OCI-LY7 (cell line): Measurements from ENCODE around the gene IMPDH1. TPM values are rescaled to one million over a fixed set of nuclear protein-coding genes. Genes with fewer than 3 reads are reported as not detected.

Source experiments
- BruUV-seq: library from RNA; stranded (reverse); fragments of 400-500 nt; replicated peaks from 2 replicates; lab custom pipeline; 2021; lab: Mats Ljungman, UMichigan
- CTCF ChIA-PET: fragments of 300-600 bp; sonication (Branson Sonifier 250); formaldehyde crosslinking; loops from one replicate; lab custom pipeline; 2022; ENCODE audit warnings: antibody characterized with exemption; ENCODE audit not compliant: unreplicated experiment; lab: Charles Lee
- POLR2A ChIA-PET: fragments of 300-600 bp; sonication (Branson Sonifier 250); formaldehyde crosslinking; loops from one replicate; lab custom pipeline; 2022; ENCODE audit warnings: antibody characterized with exemption; lab: Charles Lee
- DNase-seq: peaks from one replicate; pipeline ENCODE4 v3.0.0-alpha.2; 2015; ENCODE audit warnings: low spot score
- H2AFZ ChIP-seq: fragments of 200-600 bp; sonication (generic), shearing (Covaris generic); 2 replicates; pipeline ENCODE4 v1.6.1; 2014; ENCODE audit warnings: mild to moderate bottlenecking, antibody characterized with exemption, low read length, moderate library complexity
- H3K27ac ChIP-seq: fragments of 200-600 bp; sonication (generic); 2 replicates; pipeline ENCODE4 v1.5.1; 2014; ENCODE audit warnings: mixed run types, low read depth, mild to moderate bottlenecking, moderate library complexity, low read length, inconsistent platforms; ENCODE audit not compliant: poor library complexity, severe bottlenecking
- H3K36me3 ChIP-seq: fragments of 200-600 bp; sonication (generic); 2 replicates; pipeline ENCODE4 v1.6.1; 2014; ENCODE audit warnings: mild to moderate bottlenecking, antibody characterized with exemption, low read length, moderate library complexity, mixed read lengths; ENCODE audit not compliant: insufficient read depth
- H3K4me1 ChIP-seq: fragments of 200-600 bp; sonication (generic); 2 replicates; pipeline ENCODE4 v1.5.1; 2014; ENCODE audit warnings: mild to moderate bottlenecking, low read length; ENCODE audit not compliant: insufficient read depth, poor library complexity, severe bottlenecking
- H3K4me2 ChIP-seq: fragments of 200-600 bp; sonication (generic); 2 replicates; pipeline ENCODE4 v1.6.1; 2014; ENCODE audit warnings: mild to moderate bottlenecking, low read length
- H3K4me3 ChIP-seq: fragments of 200-600 bp; sonication (generic); 2 replicates; pipeline ENCODE4 v1.5.1; 2014; ENCODE audit warnings: mild to moderate bottlenecking, low read depth, low read length; ENCODE audit not compliant: poor library complexity, severe bottlenecking
- H3K79me2 ChIP-seq: fragments of 200-600 bp; sonication (generic); 2 replicates; pipeline ENCODE4 v1.6.1; 2016; ENCODE audit warnings: low read depth, mild to moderate bottlenecking, low read length, moderate library complexity, mixed read lengths; ENCODE audit not compliant: insufficient read depth
- H3K9me2 ChIP-seq: fragments of 200-600 bp; sonication (generic); 2 replicates; pipeline ENCODE4 v1.6.1; 2016; ENCODE audit warnings: mild to moderate bottlenecking, low read length, mixed read lengths; ENCODE audit not compliant: insufficient read depth
- H3K9me3 ChIP-seq: fragments of 200-600 bp; sonication (generic); 2 replicates; pipeline ENCODE4 v1.6.1; 2014; ENCODE audit warnings: mild to moderate bottlenecking, mixed run types, low read length, mixed read lengths
- H4K20me1 ChIP-seq: fragments of 200-600 bp; sonication (generic); 2 replicates; pipeline ENCODE4 v1.6.1; 2014; ENCODE audit warnings: mild to moderate bottlenecking, antibody characterized with exemption, low read length, moderate library complexity, mixed read lengths; ENCODE audit not compliant: insufficient read depth
- EZH2phosphoT487 ChIP-seq: fragments of 200-600 bp; sonication (generic); IDR thresholded peaks from 2 replicates; pipeline ENCODE4 v1.6.1; 2018; ENCODE audit warnings: low read depth, borderline replicate concordance, mild to moderate bottlenecking, mixed run types, antibody characterized with exemption, low read length, moderate library complexity, mixed read lengths
- intact Hi-C: fragments of 100-400 bp; cut with micrococcal nuclease; formaldehyde crosslinking; loops from one replicate; pipeline ENCODE4 v1.10.0; 2022; ENCODE audit not compliant: unreplicated experiment
- total RNA-seq, 2 experiments: library from RNA; depleted of rRNA in 1 of 2; stranded (reverse); fragments of >200 nt in 1 of 2; shearing (Covaris generic) in 1 of 2; gene quantifications; 2 replicates each; pipeline ENCODE4 v1.2.3, GENCODE V29; 2014 to 2022
- TF ChIP-seq, protein P1 (sequence below): fragments of 200-600 bp; sonication (generic); conservative IDR thresholded peaks from 2 replicates; pipeline ENCODE4 v1.5.1; 2014; ENCODE audit warnings: mild to moderate bottlenecking, antibody characterized with exemption, low read length, moderate library complexity, mixed read lengths

IMPDH1 gene
- total RNA-seq, 2 experiments from 2014 or later, result 26.6 to 50.5 TPM

DNA sequence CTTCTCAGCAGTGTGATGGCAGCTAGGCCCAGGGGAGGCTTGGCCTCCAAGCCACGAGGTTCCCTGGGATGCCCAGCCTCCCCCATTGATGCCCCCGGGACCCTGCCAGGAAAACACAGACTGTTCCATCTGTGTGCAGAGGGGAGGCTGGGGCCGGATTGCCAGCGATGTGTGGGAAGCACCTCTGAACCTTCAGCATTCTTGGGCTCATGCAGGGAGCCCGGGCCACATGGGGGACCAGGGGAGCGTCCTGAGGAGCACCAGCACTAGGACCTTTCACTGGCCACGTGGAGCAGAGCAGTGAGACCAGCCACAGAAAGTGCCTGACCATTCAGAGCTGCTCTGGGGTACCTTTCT is 2.6 kb downstream of the IMPDH1 start:
- H3K9me2 ChIP-seq, result no peaks in the 10 kb centered on the region
- H3K27ac ChIP-seq, result no peak overlapping the region
- DNase-seq, result no peak
- no TSS peak for BruUV-seq
- POLR2A ChIA-PET, result no interaction called here
- peaks cover 10% of the 10 kb centered on the region; the same call in 1 of the 2 replicates for H3K79me2 ChIP-seq
- intact Hi-C loops, result no loop called here
- no peak overlapping the region for H3K4me3 ChIP-seq
- H3K4me1 ChIP-seq, result peaks cover 23% of the 10 kb centered on the region
- no peaks in the 10 kb centered on the region for H3K36me3 ChIP-seq
- no peak overlapping the region for H3K4me2 ChIP-seq
- H3K9me3 ChIP-seq, result no peaks in the 10 kb centered on the region
- H4K20me1 ChIP-seq, result no peaks in the 10 kb centered on the region
- H2AFZ ChIP-seq, result no peak overlapping the region
- CTCF ChIA-PET, result interaction anchor here (1.0 kb wide), 1 partner anchor 53 kb away, joined by 4 read pairs; no protein-coding TSS in a partner anchor
- TF ChIP-seq, protein P1, sequence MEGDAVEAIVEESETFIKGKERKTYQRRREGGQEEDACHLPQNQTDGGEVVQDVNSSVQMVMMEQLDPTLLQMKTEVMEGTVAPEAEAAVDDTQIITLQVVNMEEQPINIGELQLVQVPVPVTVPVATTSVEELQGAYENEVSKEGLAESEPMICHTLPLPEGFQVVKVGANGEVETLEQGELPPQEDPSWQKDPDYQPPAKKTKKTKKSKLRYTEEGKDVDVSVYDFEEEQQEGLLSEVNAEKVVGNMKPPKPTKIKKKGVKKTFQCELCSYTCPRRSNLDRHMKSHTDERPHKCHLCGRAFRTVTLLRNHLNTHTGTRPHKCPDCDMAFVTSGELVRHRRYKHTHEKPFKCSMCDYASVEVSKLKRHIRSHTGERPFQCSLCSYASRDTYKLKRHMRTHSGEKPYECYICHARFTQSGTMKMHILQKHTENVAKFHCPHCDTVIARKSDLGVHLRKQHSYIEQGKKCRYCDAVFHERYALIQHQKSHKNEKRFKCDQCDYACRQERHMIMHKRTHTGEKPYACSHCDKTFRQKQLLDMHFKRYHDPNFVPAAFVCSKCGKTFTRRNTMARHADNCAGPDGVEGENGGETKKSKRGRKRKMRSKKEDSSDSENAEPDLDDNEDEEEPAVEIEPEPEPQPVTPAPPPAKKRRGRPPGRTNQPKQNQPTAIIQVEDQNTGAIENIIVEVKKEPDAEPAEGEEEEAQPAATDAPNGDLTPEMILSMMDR, result no peak
- TF ChIP-seq EZH2phosphoT487, result no peak

DNA sequence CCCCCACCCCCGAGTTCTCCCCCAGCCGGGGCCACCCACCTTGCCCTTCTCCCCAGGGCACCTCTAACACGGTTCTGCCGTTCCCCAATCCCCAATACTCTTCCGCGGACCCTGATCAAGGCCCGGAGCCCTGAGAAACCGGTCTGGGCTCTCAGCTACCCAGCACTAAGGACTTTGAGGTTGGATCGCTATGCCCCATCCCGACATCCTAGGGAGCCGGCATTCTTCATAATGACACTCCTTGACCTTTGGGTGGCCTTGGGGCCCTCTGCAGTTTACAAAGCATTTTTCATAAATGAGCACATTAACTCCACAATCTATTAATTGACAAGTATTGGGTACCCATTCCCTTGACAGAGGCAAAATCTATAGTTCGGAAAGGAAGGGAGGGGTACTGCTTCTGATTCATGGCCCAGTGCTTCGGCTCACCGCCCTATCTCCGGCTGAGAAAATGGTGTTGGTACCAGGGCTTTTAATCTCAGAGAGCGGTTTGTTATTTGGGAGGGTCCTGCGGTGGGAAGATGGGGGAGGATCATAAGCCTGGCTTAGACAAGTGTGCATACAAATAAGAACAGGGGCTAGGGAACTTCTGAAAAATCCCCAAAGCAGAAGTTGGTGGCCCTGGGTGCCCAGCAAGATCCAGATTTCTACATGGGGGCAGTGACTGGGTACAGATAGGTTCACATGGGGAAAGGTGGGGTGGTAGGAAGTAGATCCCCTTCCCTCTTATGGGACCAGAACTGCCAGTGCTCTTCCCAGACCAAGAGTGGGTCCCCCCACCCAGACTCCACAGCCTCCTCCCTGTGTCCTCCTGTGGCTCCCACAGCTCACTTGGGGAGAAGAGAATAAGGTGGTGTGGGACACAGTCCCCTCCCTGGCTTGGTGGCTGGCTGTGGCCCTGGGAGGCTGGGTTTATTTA is 3.2 kb downstream of the IMPDH1 start:
- Histone ChIP-seq H3K9me2 (no peaks in the 10 kb centered on the region), H3K79me2 (peaks cover 10% of the 10 kb centered on the region; the same call in 1 of the 2 replicates), H3K36me3 (no peaks in the 10 kb centered on the region), H2AFZ (no peak overlapping the region), H3K4me1 (peaks cover 23% of the 10 kb centered on the region), H3K9me3 (no peaks in the 10 kb centered on the region), H3K4me3 (no peak overlapping the region), H3K27ac (no peak overlapping the region), H4K20me1 (no peaks in the 10 kb centered on the region), H3K4me2 (0 out of 2 replicates have a peak overlapping the region, but pooled peaks have one; percentile 37)
- ChIA-PET POLR2A (no interaction called here), CTCF (no interaction called here)
- no peak for DNase-seq
- no TSS peak for BruUV-seq
- intact Hi-C loops, result no loop called here
- TF ChIP-seq EZH2phosphoT487, result no peak
- TF ChIP-seq, protein P1, result no peak
